GM19467 (cell line): ENCODE data around the gene MCAM.

Experiments
- ATAC-seq: cut with Tn5 transposase; IDR thresholded peaks from one replicate; pipeline ENCODE4 v1.9.1; 2021; ENCODE audit warnings: mild to moderate bottlenecking, moderate library complexity; ENCODE audit not compliant: unreplicated experiment

The MCAM gene, protein sequence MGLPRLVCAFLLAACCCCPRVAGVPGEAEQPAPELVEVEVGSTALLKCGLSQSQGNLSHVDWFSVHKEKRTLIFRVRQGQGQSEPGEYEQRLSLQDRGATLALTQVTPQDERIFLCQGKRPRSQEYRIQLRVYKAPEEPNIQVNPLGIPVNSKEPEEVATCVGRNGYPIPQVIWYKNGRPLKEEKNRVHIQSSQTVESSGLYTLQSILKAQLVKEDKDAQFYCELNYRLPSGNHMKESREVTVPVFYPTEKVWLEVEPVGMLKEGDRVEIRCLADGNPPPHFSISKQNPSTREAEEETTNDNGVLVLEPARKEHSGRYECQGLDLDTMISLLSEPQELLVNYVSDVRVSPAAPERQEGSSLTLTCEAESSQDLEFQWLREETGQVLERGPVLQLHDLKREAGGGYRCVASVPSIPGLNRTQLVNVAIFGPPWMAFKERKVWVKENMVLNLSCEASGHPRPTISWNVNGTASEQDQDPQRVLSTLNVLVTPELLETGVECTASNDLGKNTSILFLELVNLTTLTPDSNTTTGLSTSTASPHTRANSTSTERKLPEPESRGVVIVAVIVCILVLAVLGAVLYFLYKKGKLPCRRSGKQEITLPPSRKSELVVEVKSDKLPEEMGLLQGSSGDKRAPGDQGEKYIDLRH

DNA sequence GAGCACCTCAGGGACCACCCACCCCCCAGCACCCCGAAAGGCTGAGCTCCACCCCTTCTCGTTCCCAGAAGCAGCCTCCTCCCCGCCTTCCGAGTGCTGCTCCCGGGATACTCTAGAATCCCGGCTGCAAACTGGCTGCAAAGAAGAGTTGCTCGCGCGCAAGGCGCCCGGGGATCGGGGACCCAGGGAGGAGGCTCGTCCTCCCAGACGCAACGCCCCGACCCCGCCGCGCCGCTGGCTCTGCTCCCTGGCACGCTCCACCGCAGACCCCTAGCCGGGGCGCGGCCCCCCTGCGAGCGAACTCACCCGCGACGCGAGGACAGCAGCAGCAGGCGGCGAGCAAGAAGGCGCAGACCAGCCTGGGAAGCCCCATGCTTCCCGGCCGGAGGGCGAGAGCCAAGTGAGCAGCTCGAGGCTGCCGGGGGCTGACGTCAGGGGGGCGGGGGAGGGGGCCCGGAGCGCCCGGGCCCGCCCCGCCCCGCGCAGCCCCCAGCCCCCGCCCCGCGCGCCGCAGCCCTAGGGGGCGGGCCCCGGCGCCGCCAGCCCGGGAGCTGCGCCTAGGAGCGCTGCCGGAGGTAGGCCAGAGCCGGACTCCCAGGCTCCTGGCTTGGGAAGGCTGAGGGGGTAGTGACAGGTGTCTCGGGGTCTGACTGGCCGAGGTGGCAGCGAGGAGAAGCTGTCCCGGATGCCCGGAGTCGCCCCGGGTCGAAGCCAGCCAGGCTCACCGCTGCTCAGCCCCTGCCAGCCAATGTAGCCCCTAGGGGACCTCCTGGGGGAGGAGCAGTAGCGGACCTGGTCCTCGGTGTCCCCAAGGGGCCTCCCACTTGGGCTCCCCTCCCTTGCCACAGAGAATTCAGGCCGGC lies at the start of gene MCAM:
Gene MCAM, minus strand, starts transcription at position 402 of the 863 bp plus-strand sequence. Its CDS starts 29 bp downstream, at position 373.
- ATAC-seq, result no peak

DNA sequence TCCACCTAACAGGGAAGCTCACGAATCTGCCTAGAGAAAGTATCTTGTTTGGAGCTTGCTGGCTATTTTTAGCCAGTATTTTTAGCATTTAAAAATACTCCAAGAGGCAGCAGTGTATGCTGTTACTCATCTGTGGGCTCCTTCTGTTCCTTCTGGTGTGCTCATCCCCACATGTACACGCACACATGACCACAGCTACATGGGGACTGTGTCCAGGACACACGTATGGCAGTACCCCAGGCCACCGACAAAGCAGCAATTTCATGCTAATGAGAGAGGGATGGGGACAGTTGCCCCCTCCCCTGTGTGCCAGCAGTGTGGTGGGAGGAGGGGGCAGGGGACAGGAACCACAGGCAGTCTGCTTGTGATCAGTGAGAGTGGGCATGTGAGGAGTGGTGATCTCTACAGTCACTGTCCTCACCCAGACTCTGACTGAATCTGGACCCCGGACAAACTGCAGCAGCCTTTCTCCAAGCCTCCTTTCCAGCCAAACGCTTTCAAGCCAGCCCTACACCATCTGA lies 48.2 kb upstream of the MCAM start:
- ATAC-seq, result no peak

DNA sequence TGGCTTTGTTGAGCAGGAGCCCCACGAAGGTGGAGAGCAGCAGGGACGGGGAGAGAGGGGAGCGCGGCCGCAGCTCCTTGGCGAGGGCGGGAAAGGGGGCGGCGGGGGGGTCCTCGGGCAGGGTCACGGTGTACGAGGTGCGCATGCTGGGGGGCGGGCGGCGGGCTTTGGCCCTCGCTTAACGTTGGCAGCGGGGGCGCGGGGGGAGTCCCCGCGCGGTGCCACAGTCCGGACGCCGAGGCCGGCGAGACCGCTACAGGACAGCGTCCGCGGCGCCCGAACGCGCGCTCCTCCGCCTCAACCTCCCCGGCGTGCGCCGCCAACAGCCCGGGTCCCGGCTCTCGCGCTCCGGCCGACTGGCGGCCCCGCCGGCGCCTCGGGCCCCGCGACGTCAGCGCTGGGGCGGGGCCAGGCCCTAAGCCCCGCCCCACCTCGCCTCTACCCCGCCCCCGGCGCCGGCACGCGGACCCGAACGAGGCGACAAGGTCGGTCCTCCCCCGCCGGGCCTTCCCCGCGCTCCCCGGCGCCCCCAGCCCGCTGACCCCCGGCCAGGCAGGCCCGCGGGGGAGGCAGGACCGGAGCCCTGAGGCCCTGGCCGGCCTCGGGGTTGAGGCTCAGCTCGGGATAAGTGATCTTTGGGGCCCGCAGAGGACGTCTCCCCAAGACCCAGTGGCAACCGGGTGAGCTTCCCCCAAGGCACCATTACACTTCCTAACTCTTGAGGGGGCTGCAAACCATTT lies 47.1 kb upstream of the MCAM start:
- no peak for ATAC-seq

DNA sequence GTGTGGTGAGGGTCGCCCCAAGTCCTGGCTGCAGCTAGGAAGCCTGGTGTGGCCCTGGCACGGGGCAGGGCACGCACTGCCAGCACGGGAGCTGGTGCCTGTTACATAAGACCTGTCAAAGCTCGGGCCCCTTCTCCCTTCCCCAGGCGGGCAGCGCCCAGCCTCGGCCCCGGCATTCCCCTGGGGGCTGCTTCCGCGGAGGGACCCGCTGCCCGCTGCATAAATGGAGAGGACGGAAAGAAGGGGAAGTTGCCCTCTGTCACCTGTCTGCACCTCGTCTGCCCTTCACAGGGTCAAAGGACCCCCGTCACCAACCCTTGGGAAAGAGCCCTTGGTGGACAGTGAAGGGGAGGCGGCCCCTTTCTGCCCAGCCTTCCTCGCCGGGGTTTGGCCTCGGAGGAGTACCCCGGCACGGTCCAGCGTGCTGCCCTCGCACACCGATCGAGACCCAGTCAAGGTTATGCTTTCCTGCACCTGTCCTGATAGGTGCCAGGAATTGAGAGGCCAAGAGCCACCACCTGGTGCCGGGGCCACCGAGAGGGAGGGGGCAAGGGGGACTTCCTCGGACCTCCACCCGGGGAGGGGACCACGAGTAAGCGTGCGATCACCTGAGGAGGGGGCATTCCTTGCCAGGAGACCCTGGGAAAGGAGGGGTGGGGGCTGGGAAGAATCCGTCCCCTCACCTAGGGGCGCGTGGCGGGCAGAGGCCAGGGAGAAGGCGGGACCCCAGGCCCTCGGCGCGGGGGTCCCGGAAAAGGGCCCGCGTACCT lies 46.3 kb upstream of the MCAM start:
- ATAC-seq, result no peak

DNA sequence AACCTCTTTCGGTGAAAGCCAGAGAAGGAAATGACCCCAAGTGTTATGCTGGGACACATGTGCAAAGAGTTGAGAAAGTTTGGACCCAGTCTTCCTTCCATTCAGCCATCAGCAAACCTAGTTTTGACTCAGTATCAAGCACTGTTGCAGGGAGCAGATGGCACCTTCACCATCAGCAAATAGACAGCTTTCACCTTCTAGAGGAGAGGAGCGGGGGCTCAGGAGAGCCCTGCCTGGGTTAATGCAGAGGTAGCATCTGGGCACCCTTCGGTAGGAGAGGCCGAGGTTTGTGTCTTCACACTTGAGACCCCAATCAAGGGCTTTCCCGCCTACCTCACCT lies 45.8 kb upstream of the MCAM start:
- no peak for ATAC-seq

DNA sequence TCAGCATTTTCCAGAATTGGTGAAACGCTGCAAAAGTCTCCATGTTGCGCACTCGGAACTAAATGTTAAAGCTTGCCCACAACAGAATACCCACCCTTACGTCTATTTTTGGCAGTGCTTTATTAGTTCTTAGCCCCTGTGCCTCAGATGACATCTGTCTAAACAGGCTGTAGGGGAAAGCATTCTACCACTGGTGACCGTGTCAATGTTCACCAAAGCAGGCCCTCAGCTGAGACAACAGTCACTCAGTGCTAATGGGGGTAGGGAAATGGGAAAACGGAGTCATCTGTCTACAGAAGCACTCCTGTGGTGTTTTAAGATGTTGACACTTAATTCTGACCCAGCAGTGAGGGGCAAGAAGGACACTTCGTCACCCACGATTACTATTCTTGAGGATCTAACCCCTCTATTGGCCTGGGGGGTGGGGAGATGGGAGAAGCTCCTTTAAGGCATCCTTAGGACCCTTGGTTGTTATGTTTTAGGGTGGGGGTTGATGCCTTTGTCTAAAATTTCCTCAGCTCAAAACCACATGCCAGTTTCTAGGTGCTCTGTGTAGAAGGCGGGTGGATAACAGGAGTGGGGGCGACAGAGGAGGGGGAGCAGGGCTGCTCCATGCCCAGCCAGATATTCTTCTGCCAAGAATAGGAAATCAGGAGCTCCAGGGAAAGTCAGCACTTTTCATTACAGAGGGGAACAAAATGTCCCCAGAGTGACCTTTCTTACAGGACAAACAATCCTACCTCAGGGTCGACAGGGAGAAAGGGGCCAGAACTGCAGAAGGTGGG lies 45.2 kb upstream of the MCAM start:
- no peak for ATAC-seq

DNA sequence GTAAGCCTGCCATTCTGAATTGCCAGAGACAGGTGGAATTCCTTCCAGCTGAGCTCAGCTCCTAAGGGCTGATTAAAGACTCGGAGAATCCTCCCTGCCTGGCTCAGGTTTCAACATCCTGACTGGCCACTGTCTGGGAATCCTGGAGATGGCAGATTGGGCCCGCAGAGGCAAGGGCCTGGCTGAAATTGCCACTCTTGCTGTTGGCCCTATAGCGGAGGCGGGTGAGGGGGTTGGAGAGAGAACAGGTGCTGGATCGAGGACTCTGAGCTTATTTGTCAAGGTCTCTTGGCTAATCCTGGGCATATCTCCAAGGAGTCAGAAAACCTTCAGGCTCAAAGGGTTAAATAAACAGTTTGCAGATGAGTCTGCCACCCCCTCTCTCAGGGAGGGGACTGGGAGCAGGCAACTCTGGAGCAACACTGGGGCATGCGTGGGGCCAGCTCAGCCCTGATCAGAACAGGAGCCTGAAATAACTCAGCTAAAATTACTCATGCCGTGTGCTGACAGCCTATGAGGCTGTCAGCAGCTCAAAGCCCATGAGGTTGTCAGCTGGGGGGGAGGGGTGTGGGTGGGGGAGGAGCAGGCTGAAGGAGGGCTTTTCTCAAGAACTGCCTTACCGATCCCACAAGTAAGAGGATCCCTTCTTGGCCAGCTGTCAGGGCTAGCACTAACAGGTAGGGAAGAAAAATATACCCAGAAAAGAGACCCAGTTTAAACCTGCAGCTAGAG lies 44.3 kb upstream of the MCAM start:
- no peak for ATAC-seq

DNA sequence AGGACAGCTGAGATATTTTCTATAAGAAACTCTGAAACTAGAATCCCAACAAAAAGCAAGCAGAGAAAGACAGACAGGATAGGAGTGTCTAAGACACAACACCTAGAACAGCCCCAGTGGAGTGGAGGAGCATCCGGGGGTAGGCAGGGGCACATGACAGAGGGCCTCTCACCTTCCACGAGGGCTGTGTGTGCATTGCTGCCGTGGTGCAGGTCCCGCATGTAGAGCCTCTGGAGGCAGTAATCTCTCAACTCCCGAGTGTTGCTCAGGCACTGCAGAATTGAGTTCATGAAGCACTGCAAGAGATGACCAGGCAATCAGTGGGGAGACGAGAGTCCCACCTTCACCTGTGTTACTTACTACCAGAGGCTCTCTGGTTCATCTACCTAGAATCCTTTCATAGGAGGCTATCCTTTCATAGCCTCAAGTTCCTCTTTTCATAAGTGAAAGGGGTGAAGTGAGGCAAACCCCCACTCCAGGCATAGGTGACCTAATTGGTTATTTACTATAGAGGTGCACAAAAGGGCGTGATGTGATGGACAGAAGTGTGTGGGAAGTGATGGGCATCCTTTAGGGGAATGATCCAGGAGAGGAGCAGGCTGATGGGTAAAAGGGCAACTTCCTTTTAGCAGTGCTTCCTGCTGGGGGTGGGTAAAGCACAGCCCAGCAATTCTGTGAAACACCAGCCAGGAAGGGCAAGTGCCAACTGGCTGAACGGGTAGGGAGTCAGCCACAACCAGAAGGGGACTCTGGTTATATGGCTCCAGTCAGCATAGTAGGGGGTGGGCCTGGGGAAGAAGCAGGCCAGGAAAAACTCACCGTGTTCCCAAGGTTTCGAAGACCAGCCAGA lies 42.7 kb upstream of the MCAM start:
- no peak for ATAC-seq

DNA sequence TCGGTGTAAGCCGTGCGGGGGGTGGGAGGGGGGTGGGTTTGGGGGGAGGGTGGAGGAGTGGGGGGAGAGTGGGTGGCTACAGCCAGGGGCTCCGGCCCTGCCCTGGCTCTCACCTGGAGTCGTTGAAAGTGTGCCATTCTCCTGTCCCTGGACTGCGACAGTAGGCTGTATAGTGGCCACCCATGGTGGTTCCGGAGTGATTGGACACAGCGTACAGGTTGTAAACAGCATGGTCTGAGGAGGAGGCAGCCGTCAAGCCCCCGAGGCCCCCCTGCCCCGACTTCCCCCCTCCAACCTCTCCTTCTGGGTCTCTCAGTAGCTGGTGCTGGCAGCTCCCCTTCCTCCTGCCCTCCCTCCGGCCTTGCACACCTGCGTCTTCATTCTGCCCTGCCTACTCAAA lies 40.1 kb upstream of the MCAM start:
- no peak for ATAC-seq

DNA sequence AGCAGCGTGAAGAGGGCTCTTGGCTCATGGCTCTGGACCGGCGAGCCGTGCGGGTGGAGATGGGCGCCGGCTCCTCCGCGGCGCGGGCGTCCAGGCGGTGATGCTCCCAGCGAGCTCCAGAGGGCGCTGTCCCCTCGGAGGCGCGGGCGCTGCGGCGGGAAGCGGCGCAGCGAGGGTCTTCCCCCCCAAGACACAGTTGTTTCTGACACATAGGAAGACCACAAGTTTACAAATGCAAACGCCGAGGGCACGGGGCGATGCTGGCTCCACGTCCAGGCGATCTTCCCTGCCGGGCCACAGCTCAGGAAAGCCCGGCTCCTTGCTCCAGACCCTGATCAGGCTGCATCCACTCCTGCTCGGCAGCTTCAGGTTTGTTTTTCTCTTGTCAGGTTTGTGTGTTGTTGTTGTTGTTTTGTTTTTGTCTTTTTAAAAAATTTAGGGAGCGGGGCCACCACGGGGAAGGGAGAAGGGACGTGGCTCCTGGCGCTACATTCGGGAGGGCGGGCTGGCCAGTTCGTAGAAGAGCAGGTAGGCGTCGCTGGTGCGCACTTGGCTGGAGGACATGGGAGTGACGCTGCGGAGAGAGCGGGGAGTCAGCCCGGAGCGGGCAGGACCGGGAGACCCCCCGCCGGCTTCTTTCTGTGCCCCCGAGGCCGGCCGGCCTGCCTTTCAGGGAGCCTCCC lies 39.6 kb upstream of the MCAM start:
- ATAC-seq, result no peak

DNA sequence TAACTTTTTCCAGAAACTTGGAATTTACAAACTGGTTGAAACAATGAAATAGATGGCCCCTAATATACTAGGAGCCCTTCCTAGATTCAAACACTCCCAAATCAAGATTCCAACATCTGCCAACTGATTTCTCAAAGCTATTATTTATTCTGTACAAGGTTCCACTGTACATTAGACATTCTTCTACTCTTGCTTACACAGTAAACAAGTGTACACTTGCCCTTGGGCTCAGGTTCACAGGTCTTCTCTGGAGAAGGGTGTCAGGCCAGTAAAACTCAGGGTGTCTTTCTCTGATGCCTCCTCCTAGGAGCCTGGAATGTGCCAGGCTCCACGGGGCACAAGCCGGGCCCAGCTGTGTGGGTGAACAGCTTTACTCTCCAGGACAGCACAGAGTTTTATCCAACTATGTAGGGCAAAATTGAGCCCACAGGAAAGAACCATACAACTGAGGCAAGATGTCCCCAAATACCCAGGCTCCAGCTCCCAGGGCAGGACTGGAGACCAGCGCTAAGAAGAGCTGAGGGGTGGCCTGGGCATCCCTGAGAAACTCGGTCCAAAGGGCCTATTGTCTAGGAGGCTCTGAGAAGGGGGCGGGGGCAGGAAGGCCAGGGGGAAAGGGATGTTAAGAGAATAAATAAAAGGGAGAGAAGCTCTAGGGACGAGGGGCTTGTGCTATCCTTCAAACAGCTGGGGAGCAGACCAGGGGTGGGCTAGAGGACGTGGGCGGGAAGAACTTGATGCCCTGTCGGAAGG lies 38.3 kb upstream of the MCAM start:
- ATAC-seq, result no peak

DNA sequence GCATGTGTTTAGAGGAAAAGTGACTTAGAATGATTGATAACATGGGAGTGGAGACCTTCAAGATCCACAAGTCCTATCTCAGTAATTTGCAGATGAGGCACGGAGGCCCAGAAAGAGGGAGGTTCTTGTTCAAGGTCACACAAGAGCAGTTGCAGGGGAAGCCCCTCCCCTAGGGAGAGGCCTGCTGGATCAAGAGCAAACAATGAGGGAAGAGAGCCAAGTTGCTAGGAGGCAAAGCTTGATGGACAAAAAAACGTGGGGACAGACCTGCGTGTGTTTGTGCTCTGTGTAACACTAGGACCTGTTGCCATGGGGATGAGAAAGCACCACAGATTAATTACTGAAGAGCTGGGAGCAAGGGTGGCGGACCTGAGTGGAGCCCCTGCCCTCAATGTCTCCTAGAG lies 35.9 kb upstream of the MCAM start:
- no peak for ATAC-seq

DNA sequence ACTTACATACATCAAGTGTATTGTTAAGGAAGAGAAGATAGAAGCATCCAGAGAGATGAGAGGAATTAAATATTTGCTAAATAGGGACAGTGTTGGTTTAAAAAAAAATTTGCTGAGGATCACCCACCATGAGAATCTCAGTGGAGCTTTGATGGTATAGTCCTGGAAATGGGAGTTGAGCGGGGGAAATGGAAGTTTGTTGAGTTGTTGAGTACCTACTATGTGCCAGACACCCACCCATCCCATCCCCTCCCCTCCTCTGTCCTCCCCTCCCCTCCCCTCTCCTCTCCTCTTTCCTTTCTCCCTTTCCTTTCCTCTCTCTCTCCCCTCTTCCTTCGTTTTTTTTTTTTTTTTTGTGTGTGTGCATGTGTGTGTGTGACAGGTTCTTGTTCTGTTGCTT lies 34.3 kb upstream of the MCAM start:
- no peak for ATAC-seq

DNA sequence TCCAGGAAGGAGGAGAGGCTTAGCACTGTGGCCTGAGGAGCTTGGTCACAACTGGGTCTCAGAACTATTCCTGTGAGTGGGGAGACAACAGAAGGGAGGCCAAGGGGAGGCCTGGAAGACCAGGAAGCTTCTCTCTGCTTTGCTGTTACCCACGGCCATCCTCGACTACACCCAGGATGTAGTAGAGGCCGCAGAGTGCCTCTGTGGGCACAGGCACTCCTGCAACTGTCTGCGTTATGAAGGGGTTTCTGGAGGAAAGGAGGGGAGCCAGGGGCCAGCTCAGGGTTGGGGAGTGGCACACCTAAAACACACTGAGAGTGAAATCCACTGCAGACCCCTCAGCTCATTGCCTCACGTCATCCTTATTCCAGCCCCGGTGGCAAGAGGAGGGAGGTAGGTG lies 33.4 kb upstream of the MCAM start:
- no peak for ATAC-seq

DNA sequence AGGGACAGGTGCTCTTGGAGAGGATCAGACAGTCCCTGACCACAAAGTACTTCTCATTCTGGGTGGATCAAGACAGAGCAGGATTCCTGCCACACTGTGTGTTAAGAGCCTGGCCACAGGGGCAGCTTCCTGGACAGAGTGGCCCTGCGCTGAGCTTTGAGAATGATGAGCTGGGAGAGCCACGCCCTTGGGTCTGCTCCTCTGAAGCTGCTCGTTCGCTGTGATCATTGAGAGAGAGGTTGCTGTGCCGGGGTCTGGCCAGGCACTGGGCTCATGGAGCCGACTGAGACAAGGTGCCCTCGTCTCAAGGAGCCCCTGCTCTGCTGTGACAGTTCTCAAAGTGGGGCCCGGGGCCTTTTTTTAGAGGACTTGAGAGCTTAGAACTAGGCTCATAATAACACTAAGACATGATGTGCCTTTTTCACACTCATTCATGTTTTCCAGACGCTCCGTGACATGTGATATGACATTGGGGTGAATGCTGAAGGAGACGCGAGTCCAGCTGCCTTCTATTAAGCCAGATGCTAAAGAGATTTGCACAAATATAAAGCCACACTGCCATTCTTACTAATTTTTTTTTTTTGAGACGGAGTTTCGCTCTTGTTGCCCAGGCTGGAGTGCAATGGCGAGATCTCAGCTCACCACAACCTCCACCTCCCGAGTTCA lies 31.1 kb upstream of the MCAM start:
- no peak for ATAC-seq

DNA sequence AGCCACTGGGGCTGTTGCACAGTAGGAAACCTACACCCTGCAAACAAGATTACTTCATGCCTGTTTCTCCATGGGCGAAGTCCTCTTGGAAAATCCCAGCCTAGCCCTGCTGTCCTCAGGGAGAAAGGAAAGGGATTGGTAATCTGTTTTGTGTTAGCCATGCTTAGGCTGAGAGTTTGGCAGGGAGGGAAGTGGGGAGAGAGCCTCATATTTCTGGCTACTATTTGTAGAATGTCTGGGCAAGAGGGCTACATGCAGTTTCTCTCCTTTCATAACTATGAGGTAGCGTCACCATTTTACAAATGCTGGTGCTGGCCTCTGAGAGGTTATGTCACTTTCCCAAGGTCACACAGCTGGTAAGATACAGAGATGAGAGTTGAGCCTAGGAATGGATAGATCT lies 30.3 kb upstream of the MCAM start:
- no peak for ATAC-seq
